ENCODE results near the gene COL2A1. TPM values are rescaled to one million over a fixed set of nuclear protein-coding genes. Genes with fewer than 3 reads are reported as not detected.

COL2A1 gene
- total RNA-seq, 2 experiments from 2014 or later, result not detected

DNA sequence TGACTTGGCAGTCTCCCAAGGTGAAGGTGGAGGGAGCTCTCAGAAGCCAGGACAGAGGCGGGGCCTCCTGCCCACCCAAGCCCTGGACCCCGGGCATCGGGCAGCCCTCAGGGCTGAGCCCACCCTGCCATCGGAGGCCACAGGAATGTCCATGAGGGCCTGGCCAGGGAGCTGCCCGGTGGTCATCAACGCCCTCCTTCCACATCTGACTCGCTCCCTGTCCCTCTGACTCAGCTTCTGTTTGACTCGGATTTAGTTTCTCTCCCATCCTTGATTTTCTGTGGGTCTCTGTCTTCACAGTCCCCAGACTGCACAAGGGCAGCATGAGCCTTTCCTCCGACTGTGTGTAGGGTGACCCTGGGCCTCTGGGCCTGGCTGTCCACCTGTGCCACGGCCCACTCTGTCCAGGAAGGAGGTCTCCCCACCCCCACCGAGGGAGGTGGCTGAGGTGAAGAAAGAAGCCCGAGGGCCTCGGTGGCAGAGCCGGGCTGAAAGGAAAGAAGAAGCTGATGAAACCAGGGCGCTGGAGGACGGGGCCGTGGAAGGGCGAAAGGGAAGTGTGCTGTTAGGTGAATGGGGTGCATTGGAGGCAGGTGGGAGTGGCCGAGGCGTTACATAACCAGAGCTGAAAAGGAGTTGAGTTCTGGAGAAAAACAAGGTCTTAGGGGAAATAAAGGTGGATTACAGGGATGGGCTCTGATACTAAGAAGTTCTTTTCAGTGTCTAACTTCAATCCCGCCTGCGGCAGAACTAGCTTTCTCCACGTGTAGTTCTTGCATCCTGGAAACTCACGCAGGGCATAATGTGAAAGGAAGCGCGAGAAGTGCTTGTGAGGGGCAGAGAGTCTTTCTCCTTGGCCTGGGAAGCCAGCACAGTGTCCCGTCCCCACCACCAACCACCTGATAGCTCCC is 57.6 kb downstream of the COL2A1 start:
- Histone ChIP-seq H3K27ac (ENCODE audit: low read depth in 1 of 2, low read length in 2 of 2) (no peak overlapping the region), H3K27me3 (ENCODE audit: control insufficient read depth in 1 of 2, insufficient read depth in 2 of 2, low read length in 2 of 2) (peaks cover 4 to 10% of the 10 kb centered on the region in 2 experiments), H3K4me3 (ENCODE audit: low read length) (no peak overlapping the region), H3K9me3 (ENCODE audit: control insufficient read depth in 1 of 2, insufficient read depth in 1 of 2, low read length in 2 of 2) (no peaks in the 10 kb centered on the region), H3K36me3 (ENCODE audit: insufficient read depth, low read length) (no peaks in the 10 kb centered on the region), H3K4me1 (ENCODE audit: insufficient read depth, low read length) (peaks cover 7% of the 10 kb centered on the region)
- POLR2A ChIA-PET, result no interaction called here
- TF ChIP-seq, protein P1, sequence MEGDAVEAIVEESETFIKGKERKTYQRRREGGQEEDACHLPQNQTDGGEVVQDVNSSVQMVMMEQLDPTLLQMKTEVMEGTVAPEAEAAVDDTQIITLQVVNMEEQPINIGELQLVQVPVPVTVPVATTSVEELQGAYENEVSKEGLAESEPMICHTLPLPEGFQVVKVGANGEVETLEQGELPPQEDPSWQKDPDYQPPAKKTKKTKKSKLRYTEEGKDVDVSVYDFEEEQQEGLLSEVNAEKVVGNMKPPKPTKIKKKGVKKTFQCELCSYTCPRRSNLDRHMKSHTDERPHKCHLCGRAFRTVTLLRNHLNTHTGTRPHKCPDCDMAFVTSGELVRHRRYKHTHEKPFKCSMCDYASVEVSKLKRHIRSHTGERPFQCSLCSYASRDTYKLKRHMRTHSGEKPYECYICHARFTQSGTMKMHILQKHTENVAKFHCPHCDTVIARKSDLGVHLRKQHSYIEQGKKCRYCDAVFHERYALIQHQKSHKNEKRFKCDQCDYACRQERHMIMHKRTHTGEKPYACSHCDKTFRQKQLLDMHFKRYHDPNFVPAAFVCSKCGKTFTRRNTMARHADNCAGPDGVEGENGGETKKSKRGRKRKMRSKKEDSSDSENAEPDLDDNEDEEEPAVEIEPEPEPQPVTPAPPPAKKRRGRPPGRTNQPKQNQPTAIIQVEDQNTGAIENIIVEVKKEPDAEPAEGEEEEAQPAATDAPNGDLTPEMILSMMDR (IDR thresholded peaks at IDR 0.05), result no peak
- H3K27me3 Mint-ChIP-seq, result peaks cover 4% of the 10 kb centered on the region
- no peak overlapping the region for H3K4me3 Mint-ChIP-seq
- CTCF ChIA-PET, result no interaction called here
- DNase-seq (peak in 1 of 14 experiments; percentile 18), ATAC-seq (ENCODE audit: poor library complexity) (no peak)
- H3K36me3 Mint-ChIP-seq (ENCODE audit: low read depth), result no peaks in the 10 kb centered on the region
- no peak overlapping the region for H3K27ac Mint-ChIP-seq
- H3K9me3 Mint-ChIP-seq, result no peaks in the 10 kb centered on the region
- intact Hi-C loops (cut with DNase I, micrococcal nuclease), result loop anchor here (5.0 to 10.0 kb wide), 5 partner anchors 74 to 668 kb away; no protein-coding TSS in a partner anchor
- H3K4me1 Mint-ChIP-seq (ENCODE audit: low read depth), result no peaks in the 10 kb centered on the region

DNA sequence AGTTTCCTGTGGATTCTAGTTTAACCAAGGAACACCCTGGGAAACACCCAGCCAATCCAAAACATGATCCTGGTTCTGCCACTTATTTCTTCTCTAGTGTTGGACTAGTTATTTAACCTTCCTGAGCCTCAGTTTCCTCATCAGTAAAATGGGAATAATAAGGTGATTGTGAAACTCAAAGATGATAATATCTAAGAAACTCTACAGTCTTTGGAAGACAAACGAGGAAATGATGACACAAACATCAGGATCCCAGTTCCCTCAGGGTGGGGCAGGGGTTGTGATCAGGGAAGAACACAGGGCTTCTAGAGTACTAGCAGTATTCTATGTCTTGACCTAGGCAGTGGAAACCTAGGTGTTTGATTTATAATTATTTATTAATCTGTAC is 58.9 kb downstream of the COL2A1 start:
- CTCF ChIA-PET, result no interaction called here
- TF ChIP-seq, protein P1 (IDR thresholded peaks at IDR 0.05), result no peak
- Mint-ChIP-seq H3K4me3 (no peak overlapping the region), H3K27me3 (peaks cover 15% of the 10 kb centered on the region), H3K36me3 (ENCODE audit: low read depth) (no peaks in the 10 kb centered on the region), H3K27ac (no peak overlapping the region), H3K9me3 (no peaks in the 10 kb centered on the region), H3K4me1 (ENCODE audit: low read depth) (no peaks in the 10 kb centered on the region)
- ATAC-seq (ENCODE audit: poor library complexity) (no peak), DNase-seq (no peak)
- Histone ChIP-seq H3K36me3 (ENCODE audit: insufficient read depth, low read length) (no peaks in the 10 kb centered on the region), H3K27me3 (ENCODE audit: control insufficient read depth in 1 of 2, insufficient read depth in 2 of 2, low read length in 2 of 2) (peaks cover 4 to 10% of the 10 kb centered on the region in 2 experiments), H3K4me1 (ENCODE audit: insufficient read depth, low read length) (peaks cover 7% of the 10 kb centered on the region), H3K4me3 (ENCODE audit: low read length) (no peak overlapping the region), H3K9me3 (ENCODE audit: control insufficient read depth in 1 of 2, insufficient read depth in 1 of 2, low read length in 2 of 2) (no peaks in the 10 kb centered on the region), H3K27ac (ENCODE audit: low read depth in 1 of 2, low read length in 2 of 2) (no peak overlapping the region)
- POLR2A ChIA-PET, result no interaction called here
- intact Hi-C loops (cut with DNase I, micrococcal nuclease), result loop anchor here (5.0 to 10.0 kb wide), 5 partner anchors 73 to 669 kb away; no protein-coding TSS in a partner anchor

DNA sequence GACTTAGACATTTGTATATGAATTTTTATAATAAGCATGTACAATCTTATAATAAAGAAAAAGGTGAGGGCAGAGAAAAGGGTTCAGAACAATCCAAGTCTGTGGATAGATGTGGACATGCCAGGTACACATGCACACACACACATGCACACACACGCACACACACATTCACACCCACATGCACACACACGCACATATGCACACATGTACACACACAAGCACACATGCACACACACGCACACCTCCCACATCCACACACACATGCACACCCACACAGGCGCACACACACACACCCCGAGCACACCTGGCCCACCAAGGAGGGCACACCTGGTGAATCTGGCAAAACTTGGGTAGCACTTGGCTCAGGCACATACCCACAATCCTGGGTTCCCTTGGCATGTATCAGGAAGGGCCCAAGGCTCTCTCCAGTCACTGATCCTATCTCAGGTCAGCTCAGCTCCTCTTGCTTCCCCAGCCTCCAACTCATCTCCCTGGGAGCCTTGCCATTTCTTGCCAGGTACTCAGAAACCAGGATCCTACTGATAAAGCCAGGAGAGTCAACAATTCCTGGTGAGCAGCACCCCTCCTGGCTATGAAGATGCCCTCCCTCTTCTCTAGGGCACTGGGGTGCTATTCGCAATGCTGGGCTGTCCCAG is 59.5 kb downstream of the COL2A1 start:
- Mint-ChIP-seq H3K36me3 (ENCODE audit: low read depth) (no peaks in the 10 kb centered on the region), H3K4me3 (no peak overlapping the region), H3K9me3 (no peaks in the 10 kb centered on the region), H3K27me3 (peaks cover 19% of the 10 kb centered on the region), H3K27ac (no peak overlapping the region), H3K4me1 (ENCODE audit: low read depth) (no peaks in the 10 kb centered on the region)
- DNase-seq (no peak), ATAC-seq (ENCODE audit: poor library complexity) (no peak)
- Histone ChIP-seq H3K36me3 (ENCODE audit: insufficient read depth, low read length) (no peaks in the 10 kb centered on the region), H3K4me1 (ENCODE audit: insufficient read depth, low read length) (peaks cover 7% of the 10 kb centered on the region), H3K9me3 (ENCODE audit: control insufficient read depth in 1 of 2, insufficient read depth in 1 of 2, low read length in 2 of 2) (no peaks in the 10 kb centered on the region), H3K27me3 (ENCODE audit: control insufficient read depth in 1 of 2, insufficient read depth in 2 of 2, low read length in 2 of 2) (peaks cover 4 to 10% of the 10 kb centered on the region in 2 experiments), H3K27ac (ENCODE audit: low read depth in 1 of 2, low read length in 2 of 2) (no peak overlapping the region), H3K4me3 (ENCODE audit: low read length) (no peak overlapping the region)
- POLR2A ChIA-PET, result no interaction called here
- TF ChIP-seq, protein P1 (IDR thresholded peaks at IDR 0.05), result no peak
- intact Hi-C loops (cut with DNase I, micrococcal nuclease), result loop anchor here (5.0 to 10.0 kb wide), 7 partner anchors 73 to 672 kb away; no protein-coding TSS in a partner anchor
- CTCF ChIA-PET, result no interaction called here
